ENCODE measurements around the gene MGME1. TPM values are rescaled to one million over a fixed set of nuclear protein-coding genes. Genes with fewer than 3 reads are reported as not detected.

Gene MGME1
- total and polyA plus RNA-seq, 2 of the 13 experiments (the other 11 are each of a cell fraction or from before 2014, with no cell fraction given) = 36.7 to 66.6 TPM

DNA sequence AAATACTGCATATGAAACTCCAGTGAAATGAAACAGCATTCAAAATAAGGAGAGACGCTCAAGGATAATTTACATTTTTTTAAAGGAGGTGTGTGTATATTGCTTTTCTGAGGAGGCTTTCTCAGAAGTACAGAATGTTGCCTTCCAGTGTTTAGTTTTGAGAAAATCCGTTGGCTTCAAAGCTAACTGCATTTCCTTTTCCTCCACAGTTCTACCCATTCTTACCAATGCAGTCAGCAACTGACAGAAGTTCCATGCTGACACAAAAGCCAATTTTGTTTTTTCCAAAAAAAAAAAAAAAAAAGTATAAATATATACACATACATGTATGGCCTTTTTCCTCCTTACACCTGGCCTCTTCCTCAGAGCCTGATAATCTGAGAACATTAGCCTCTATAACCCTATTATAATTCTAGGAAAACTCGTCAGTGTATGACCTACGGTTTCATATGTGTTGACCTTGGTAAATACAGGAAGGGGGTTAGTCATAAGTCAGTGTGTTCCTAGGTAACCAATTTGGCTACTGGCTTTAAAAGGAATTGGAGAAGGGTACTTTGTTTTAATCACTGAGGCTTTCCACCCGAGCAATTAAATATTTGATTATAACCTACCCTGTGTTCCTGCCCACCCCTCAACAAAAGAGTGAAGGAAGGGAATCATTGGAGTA, 24.2 kb downstream of the MGME1 start:
- Histone ChIP-seq H3K9me3 (ENCODE audit: low read length) (no peaks in the 10 kb centered on the region), H3K27ac (ENCODE audit: extremely low read length, insufficient read depth, low read length) (no peak overlapping the region), H3K9ac (ENCODE audit: insufficient read depth, low read depth, low read length) (no peak overlapping the region), H3K79me2 (ENCODE audit: insufficient read depth, low read length) (peaks cover 5% of the 10 kb centered on the region), H3K4me3 (replicated peaks in 1 of 3; ENCODE audit: insufficient read depth in 1 of 3, low read depth in 2 of 3, low read length in 3 of 3) (no peak overlapping the region), H3K36me3 (replicated peaks in 1 of 2; ENCODE audit: control insufficient read depth in 1 of 2, insufficient read depth in 2 of 2, low read length in 2 of 2) (peaks cover 11 to 28% of the 10 kb centered on the region in 2 experiments), H3K4me1 (ENCODE audit: insufficient read depth, low read length) (peaks cover 23% of the 10 kb centered on the region), H2AFZ (ENCODE audit: low read length) (no peak overlapping the region), H3K27me3 (ENCODE audit: control insufficient read depth in 1 of 2, insufficient read depth in 2 of 2, low read length in 2 of 2) (peaks cover 2 to 7% of the 10 kb centered on the region in 2 experiments; a peak in 1 of 5 replicates), H4K20me1 (ENCODE audit: insufficient read depth, low read length) (no peaks in the 10 kb centered on the region), H3K4me2 (ENCODE audit: low read depth, low read length) (no peak overlapping the region)
- FAIRE-seq (no peak), ATAC-seq (no peak), DNase-seq (ENCODE audit: low spot score) (no peak)
- ChIA-PET POLR2A (no interaction called here), CTCF (ENCODE audit: low intra/inter-chr PET ratio, low total read pairs) (no interaction called here)
- TF ChIP-seq FOXP1 (IDR thresholded peaks at IDR 0.05) (no peak), FOXP1 (CRISPR knock-in tag; IDR thresholded peaks at IDR 0.05) (0 out of 2 replicates have a peak, but pooled peaks have one; percentile 13), FOXA3 (CRISPR knock-in tag; IDR thresholded peaks at IDR 0.05) (0 out of 2 replicates have a peak, but pooled peaks have one; percentile 22), ZNF121 (CRISPR knock-in tag; IDR thresholded peaks at IDR 0.05) (no peak), NR2F1 (CRISPR knock-in tag; IDR thresholded peaks at IDR 0.05) (peak in 1 of 2 experiments; percentile 59; a peak in 2 of 4 replicates), NR2F6 (IDR thresholded peaks at IDR 0.05) (no peak; the same call in 1 of the 2 replicates), NR2F6 (CRISPR knock-in tag; IDR thresholded peaks at IDR 0.05) (peak; percentile 32; the same call in 1 of the 2 replicates)
- intact Hi-C loops (cut with micrococcal nuclease; ENCODE audit: unreplicated experiment) = no loop called here
- BruUV-seq (replicated peaks) = no TSS peak
- in situ Hi-C loops (cut with HindIII; ENCODE audit: extremely low pct_ligation_motif_present, low pct_unique_long_range_greater_than_20kb) = no loop called here
- 83% methylated on average over 5 of the region's 5 CpGs for WGBS (ENCODE audit: low lambda C conversion rate)

DNA sequence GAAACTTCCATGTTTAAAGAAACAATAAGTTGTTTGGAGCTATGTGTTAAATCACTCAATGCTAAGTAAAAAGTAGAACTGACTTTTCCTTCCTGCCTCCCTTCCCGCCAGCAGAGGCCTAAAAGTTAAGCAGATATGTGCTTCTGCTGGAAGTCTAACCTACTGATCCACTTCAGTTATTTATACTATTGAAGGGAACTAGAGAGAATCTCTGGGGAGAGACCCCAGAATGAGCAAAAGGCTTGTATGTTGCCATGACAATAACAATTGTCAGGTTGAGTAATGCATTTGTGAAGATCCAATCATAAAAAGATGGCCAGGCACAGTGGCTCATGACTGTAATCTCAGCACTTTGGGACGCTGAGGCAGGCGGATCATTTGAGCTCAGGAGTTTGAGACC, 24.7 kb downstream of the MGME1 start:
- in situ Hi-C loops (cut with HindIII; ENCODE audit: extremely low pct_ligation_motif_present, low pct_unique_long_range_greater_than_20kb) = no loop called here
- TF ChIP-seq CREM (IDR thresholded peaks at IDR 0.05) = peak; percentile 18; the same call in 1 of the 2 replicates
- no peak for TF ChIP-seq CREM (CRISPR knock-in tag; IDR thresholded peaks at IDR 0.05)
- TF ChIP-seq MTA1 (CRISPR knock-in tag; IDR thresholded peaks at IDR 0.05; ENCODE audit: borderline replicate concordance) = no peak
- peak; percentile 14; the same call in 1 of the 2 replicates for TF ChIP-seq RFX1 (IDR thresholded peaks at IDR 0.05)
- Histone ChIP-seq H2AFZ (ENCODE audit: low read length) (no peak overlapping the region), H3K4me2 (ENCODE audit: low read depth, low read length) (no peak overlapping the region), H3K4me3 (replicated peaks in 1 of 3; ENCODE audit: insufficient read depth in 1 of 3, low read depth in 2 of 3, low read length in 3 of 3) (no peak overlapping the region), H3K27me3 (ENCODE audit: control insufficient read depth in 1 of 2, insufficient read depth in 2 of 2, low read length in 2 of 2) (peaks cover 2 to 10% of the 10 kb centered on the region in 2 experiments; a peak in 1 of 5 replicates), H3K9me3 (ENCODE audit: low read length) (no peaks in the 10 kb centered on the region), H3K9ac (ENCODE audit: insufficient read depth, low read depth, low read length) (no peak overlapping the region), H3K79me2 (ENCODE audit: insufficient read depth, low read length) (peaks cover 3% of the 10 kb centered on the region), H4K20me1 (ENCODE audit: insufficient read depth, low read length) (no peaks in the 10 kb centered on the region), H3K4me1 (ENCODE audit: insufficient read depth, low read length) (peaks cover 23% of the 10 kb centered on the region), H3K36me3 (replicated peaks in 1 of 2; ENCODE audit: control insufficient read depth in 1 of 2, insufficient read depth in 2 of 2, low read length in 2 of 2) (peaks cover 8 to 23% of the 10 kb centered on the region in 2 experiments), H3K27ac (ENCODE audit: extremely low read length, insufficient read depth, low read length) (no peak overlapping the region)
- CTCF ChIA-PET (ENCODE audit: low intra/inter-chr PET ratio, low total read pairs) = no interaction called here
- ATAC-seq = no peak
- no peak for FAIRE-seq
- no TSS peak for BruUV-seq (replicated peaks)
- WGBS (ENCODE audit: low lambda C conversion rate) = 96% methylated on average over 3 of the region's 3 CpGs
- POLR2A ChIA-PET = no interaction called here
- intact Hi-C loops (cut with micrococcal nuclease; ENCODE audit: unreplicated experiment) = no loop called here
- no peak for DNase-seq (ENCODE audit: low spot score)

All from HepG2 (cell line).